Lower leg skin (tissue), 3 donors: ENCODE results near the gene FAM240A.

Experiments used
- CTCF ChIP-seq, 3 donors: fragments of 450-650 bp; IDR thresholded peaks; one replicate each; pipeline ENCODE4 v1.5.1; 2016; ENCODE audit warnings: antibody characterized with exemption in 3 of 3, mild to moderate bottlenecking in 3 of 3, moderate library complexity in 2 of 3
- POLR2A ChIP-seq, 2 donors: fragments of 450-650 bp; IDR thresholded peaks; one replicate each; pipeline ENCODE4 v1.6.1; 2016 to 2017; ENCODE audit warnings: antibody characterized with exemption in 2 of 2, mild to moderate bottlenecking in 1 of 2, moderate library complexity in 1 of 2

DNA sequence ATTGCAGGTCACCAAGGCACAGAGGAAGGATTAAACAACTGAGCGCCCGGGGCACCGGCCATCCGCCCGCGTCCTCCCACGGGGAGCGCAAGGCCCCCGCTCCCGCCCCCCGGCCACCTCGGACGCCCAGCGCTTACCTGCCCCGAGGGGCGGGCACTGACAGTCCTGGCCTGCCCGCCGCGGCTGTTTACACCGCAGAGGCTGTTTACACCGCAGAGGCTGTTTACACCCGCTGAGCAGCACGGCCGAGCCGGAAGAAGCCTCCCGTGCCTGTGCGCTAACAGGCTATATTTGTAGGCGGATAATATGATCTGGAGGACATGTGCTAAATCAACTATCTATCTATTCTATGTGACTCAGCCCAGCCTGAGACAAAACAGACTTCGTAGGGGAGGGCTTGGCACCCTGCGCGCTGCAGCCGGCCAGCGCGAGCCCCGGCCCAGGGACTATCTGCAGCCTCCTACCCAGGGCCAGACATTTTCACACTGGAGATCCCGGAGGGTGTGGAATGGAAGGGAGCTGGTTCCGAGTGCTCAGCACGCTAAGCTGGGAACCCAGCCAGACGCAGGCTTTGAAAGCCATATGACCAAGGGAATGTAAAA lies 46.2 kb upstream of the FAM240A start, which contains the start of gene LRRC2:
- TF ChIP-seq CTCF (IDR thresholded peaks at IDR 0.05) (no peak), POLR2A (IDR thresholded peaks at IDR 0.05) (no peak)
